Spleen (tissue), 7 donors: ENCODE data around the gene DGKA.

Source experiments
- POLR2A ChIP-seq, 3 donors: fragments of 450-650 bp; IDR thresholded peaks; one replicate each; pipeline ENCODE4 v1.5.1; 2017; ENCODE audit warnings: antibody characterized with exemption in 3 of 3, mild to moderate bottlenecking in 1 of 3
- POLR2AphosphoS5 ChIP-seq, 3 donors: sonication (generic); formaldehyde crosslinking; IDR thresholded peaks; one replicate each; pipeline ENCODE4 v1.5.1; 2017; ENCODE audit warnings: antibody characterized with exemption in 3 of 3
- TF ChIP-seq, protein P1 (sequence below), 11 experiments: fragments of 200-600 bp in 7 of 11; fragments of 450-650 bp in 4 of 11; sonication (generic) in 4 of 11; IDR thresholded peaks in 8 of 11; conservative IDR thresholded peaks in 3 of 11; 1 replicate in 7 of 11; 2 replicates in 4 of 11; pipeline versions ENCODE4 v1.4.0 to v1.8.0; 2016 to 2021; ENCODE audit warnings: antibody characterized with exemption in 11 of 11, inconsistent platforms in 4 of 11, mild to moderate bottlenecking in 1 of 11
- donor health status: DM: no; HTN: no; CAD: no; lungs with moderate emphysema.
- donor health status: DM: no; HTN: no; CAD: no.
- donor health status: DM: no; HTN: no; CAD: no.

DNA sequence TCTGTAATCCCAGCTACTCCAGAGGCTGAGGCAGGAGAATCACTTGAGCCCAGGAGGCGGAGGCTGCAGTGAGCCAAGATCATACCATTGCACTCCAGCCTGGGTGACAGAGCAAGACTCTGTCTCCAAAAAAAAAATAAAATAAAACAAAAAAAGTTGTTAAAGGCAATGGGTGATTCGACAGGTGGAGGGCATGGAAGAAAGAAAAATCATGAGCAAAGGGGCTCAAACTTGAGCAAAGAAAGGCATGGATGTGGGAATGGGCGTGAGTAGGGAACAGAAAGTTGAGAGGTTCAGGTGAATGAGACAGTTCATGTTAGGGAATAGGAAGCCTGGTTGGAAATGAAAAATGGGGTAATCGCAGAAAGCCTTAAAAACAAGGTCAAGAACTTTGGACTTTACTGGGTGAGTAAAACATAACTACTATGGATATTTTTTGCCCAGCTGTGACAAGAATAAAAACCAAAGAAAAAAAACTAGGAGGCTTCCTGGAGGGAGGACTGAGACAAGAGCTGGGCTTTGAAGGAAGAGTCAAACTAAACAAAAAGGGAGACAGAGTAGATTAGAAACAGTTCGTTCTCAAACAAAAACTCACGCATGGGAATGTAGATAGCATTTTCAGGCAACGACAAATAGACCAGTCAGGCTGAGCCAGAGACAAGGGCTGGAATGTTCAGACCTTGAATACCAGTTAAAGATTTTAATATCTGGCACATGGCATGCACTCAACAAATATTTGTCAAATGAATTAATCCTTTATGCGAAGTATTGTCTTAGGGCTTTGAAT lies 22.0 kb upstream of the DGKA start:
- TF ChIP-seq POLR2AphosphoS5 (IDR thresholded peaks at IDR 0.05) = no peak
- TF ChIP-seq, protein P1, sequence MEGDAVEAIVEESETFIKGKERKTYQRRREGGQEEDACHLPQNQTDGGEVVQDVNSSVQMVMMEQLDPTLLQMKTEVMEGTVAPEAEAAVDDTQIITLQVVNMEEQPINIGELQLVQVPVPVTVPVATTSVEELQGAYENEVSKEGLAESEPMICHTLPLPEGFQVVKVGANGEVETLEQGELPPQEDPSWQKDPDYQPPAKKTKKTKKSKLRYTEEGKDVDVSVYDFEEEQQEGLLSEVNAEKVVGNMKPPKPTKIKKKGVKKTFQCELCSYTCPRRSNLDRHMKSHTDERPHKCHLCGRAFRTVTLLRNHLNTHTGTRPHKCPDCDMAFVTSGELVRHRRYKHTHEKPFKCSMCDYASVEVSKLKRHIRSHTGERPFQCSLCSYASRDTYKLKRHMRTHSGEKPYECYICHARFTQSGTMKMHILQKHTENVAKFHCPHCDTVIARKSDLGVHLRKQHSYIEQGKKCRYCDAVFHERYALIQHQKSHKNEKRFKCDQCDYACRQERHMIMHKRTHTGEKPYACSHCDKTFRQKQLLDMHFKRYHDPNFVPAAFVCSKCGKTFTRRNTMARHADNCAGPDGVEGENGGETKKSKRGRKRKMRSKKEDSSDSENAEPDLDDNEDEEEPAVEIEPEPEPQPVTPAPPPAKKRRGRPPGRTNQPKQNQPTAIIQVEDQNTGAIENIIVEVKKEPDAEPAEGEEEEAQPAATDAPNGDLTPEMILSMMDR (IDR thresholded peaks at IDR 0.05 in 8 of 11, conservative IDR thresholded peaks at IDR 0.05 in 3 of 11) = no peak
- no peak for TF ChIP-seq POLR2A (IDR thresholded peaks at IDR 0.05)
